IMR-90 (cell line): ENCODE data around the gene ABAT.
A peak's percentile ranks its signal among the peaks of the same experiment; 100 is the strongest.

Source experiments
- CEBPB ChIP-seq: IDR thresholded peaks from 2 replicates; pipeline ENCODE4 v1.6.1; 2012; ENCODE audit warnings: low read depth, low read length, improper control_type of control experiment
- FOS ChIP-seq: fragments of 150-350 bp; IDR thresholded peaks from 2 replicates; pipeline ENCODE4 v1.6.1; 2016; ENCODE audit warnings: low read depth, low read length
- MAFK ChIP-seq: IDR thresholded peaks from 2 replicates; pipeline ENCODE4 v1.6.1; 2012; ENCODE audit warnings: low read depth, low read length, improper control_type of control experiment
- MXI1 ChIP-seq: IDR thresholded peaks from 2 replicates; pipeline ENCODE4 v1.6.1; 2012; ENCODE audit warnings: low read depth, mild to moderate bottlenecking, low read length, moderate library complexity, borderline replicate concordance
- NFE2L2 ChIP-seq: fragments of 150-350 bp; IDR thresholded peaks from 2 replicates; pipeline ENCODE4 v1.6.1; 2016; ENCODE audit warnings: low read depth, mild to moderate bottlenecking, low read length
- POLR2A ChIP-seq: IDR thresholded peaks from 2 replicates; pipeline ENCODE4 v1.6.1; 2012; ENCODE audit warnings: mild to moderate bottlenecking, low read depth, low read length
- RFX5 ChIP-seq: IDR thresholded peaks from 2 replicates; pipeline ENCODE4 v1.8.0; 2012; ENCODE audit warnings: low read depth, mild to moderate bottlenecking, low read length, moderate library complexity
- SMC3 ChIP-seq: fragments of 150-350 bp; IDR thresholded peaks from 2 replicates; pipeline ENCODE4 v1.6.1; 2016; ENCODE audit warnings: low read depth, mild to moderate bottlenecking, antibody characterized with exemption, low read length, moderate library complexity
- TF ChIP-seq, protein P1 (sequence below): conservative IDR thresholded peaks from 2 replicates; pipeline ENCODE4 v1.5.1; 2012; ENCODE audit warnings: mild to moderate bottlenecking, low read depth, low read length, improper control_type of control experiment
- TF ChIP-seq, protein P2 (sequence below): fragments of 150-350 bp; IDR thresholded peaks from 2 replicates; pipeline ENCODE4 v1.6.1; 2016; ENCODE audit warnings: low read depth, mild to moderate bottlenecking, low read length, moderate library complexity, borderline replicate concordance
- TF ChIP-seq, protein P3 (sequence below): fragments of 150-350 bp; IDR thresholded peaks from 2 replicates; pipeline ENCODE4 v1.6.1; 2017; ENCODE audit warnings: mild to moderate bottlenecking, antibody characterized with exemption, low read length, low read depth

DNA sequence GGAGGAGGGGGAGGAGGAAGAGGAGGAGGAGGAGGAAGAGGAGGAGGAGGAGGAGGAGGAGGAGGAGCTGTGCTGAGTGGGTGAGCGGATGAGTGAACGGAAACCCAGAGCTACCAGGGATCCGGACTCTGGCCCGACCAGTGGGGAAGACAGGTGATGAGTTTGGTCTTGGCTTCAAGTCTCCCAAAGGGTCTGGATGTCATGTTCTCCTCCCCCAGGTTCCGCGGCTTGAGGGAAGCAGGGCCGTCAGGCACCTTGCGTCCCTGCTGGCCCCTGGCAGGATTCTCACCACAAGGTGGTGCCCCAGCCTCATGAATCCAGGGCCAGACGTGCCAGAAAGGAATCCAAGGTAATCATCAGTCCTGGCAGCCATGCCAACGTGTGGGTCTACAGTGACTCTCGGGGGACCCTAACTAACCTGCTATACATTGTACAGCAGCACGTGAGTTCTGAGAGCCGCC lies 13.5 kb upstream of the ABAT start:
- TF ChIP-seq, protein P1, sequence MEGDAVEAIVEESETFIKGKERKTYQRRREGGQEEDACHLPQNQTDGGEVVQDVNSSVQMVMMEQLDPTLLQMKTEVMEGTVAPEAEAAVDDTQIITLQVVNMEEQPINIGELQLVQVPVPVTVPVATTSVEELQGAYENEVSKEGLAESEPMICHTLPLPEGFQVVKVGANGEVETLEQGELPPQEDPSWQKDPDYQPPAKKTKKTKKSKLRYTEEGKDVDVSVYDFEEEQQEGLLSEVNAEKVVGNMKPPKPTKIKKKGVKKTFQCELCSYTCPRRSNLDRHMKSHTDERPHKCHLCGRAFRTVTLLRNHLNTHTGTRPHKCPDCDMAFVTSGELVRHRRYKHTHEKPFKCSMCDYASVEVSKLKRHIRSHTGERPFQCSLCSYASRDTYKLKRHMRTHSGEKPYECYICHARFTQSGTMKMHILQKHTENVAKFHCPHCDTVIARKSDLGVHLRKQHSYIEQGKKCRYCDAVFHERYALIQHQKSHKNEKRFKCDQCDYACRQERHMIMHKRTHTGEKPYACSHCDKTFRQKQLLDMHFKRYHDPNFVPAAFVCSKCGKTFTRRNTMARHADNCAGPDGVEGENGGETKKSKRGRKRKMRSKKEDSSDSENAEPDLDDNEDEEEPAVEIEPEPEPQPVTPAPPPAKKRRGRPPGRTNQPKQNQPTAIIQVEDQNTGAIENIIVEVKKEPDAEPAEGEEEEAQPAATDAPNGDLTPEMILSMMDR = peak; percentile 90
- TF ChIP-seq SMC3 (peak; percentile 82), POLR2A (no peak), NFE2L2 (no peak), CEBPB (no peak), RFX5 (no peak), MXI1 (no peak), FOS (no peak), MAFK (no peak)
- TF ChIP-seq, protein P2, sequence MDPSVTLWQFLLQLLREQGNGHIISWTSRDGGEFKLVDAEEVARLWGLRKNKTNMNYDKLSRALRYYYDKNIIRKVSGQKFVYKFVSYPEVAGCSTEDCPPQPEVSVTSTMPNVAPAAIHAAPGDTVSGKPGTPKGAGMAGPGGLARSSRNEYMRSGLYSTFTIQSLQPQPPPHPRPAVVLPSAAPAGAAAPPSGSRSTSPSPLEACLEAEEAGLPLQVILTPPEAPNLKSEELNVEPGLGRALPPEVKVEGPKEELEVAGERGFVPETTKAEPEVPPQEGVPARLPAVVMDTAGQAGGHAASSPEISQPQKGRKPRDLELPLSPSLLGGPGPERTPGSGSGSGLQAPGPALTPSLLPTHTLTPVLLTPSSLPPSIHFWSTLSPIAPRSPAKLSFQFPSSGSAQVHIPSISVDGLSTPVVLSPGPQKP = no peak
- TF ChIP-seq, protein P3, sequence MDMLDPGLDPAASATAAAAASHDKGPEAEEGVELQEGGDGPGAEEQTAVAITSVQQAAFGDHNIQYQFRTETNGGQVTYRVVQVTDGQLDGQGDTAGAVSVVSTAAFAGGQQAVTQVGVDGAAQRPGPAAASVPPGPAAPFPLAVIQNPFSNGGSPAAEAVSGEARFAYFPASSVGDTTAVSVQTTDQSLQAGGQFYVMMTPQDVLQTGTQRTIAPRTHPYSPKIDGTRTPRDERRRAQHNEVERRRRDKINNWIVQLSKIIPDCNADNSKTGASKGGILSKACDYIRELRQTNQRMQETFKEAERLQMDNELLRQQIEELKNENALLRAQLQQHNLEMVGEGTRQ = no peak
